GM08714 (cell line): ENCODE measurements around the gene ASXL3.

Experiments
- H3K4me3 ChIP-seq: fragments of 200-500 bp; sonication (Bioruptor generic); 2 replicates; pipeline ENCODE4 v1.5.1; 2014; ENCODE audit warnings: mild to moderate bottlenecking, low read length, inconsistent platforms
- ZNF274 ChIP-seq: IDR thresholded peaks from 2 replicates; pipeline ENCODE4 v1.6.1; 2012; ENCODE audit warnings: mild to moderate bottlenecking, low read depth, low read length

The ASXL3 gene

GRCh38 chr18:33576999-33577646 lies 896 bp upstream of the ASXL3 start:
- no peak for TF ChIP-seq ZNF274
- H3K4me3 ChIP-seq: peak overlapping the region; percentile 77; the same call in 1 of the 2 replicates

- no peak for TF ChIP-seq ZNF274
- H3K4me3 ChIP-seq: peak overlapping the region; percentile 61
These were observed 714 bp downstream of the ASXL3 start for GRCh38 chr18:33578518-33579348.

DNA sequence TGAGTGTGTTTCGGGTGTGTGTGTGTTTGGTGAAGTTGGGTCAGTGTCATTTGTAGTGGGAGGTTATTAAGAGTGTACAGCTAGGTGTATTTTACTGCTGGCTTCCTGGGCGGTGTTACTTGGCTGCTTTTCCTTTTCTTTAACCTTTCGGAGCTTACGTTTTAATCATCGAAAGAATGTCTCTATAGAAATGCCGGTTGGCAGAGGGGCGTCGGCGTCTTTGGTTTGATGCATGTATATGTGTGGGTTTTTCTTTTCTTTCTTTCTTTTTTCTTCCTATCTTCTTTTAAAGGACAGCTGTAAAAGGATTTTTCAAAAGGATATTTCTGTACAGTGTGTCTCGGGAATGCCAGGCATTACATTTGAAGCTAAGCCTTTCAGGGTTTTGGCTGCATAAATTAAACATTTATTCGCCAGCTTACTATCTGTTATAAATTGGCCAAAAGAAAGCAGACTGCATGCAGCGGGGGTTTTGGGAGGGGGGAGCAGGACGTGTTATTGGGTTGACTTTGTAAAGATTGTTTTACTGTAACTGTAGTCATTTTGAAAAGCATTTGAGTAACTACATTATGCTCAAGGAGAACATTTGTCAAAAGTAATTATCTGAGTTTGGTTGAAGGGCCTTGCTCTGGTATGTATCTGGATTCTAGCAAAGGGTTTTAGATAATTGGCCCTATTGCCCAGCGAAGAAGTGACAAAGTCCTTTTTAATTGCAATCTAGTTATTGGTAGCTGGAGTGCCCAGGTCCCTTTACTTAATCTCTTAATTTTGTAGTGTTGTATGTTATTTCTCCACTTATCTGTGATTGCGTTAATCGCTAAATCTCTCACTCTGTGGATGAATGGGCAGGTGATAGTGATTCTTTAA lies 1.6 kb downstream of the ASXL3 start:
- H3K4me3 ChIP-seq: peak overlapping the region; percentile 61; the same call in 1 of the 2 replicates
- no peak for TF ChIP-seq ZNF274

- no peak for TF ChIP-seq ZNF274
- H3K4me3 ChIP-seq: no peak overlapping the region
These were observed 2.5 kb downstream of the ASXL3 start for GRCh38 chr18:33580546-33580945.

GRCh38 chr18:33581856-33582255 lies 3.8 kb downstream of the ASXL3 start:
- no peak overlapping the region for H3K4me3 ChIP-seq
- TF ChIP-seq ZNF274: no peak

GRCh38 chr18:33583901-33584300 lies 5.9 kb downstream of the ASXL3 start:
- no peak for TF ChIP-seq ZNF274

GRCh38 chr18:33584548-33585430 lies 6.8 kb downstream of the ASXL3 start:
- no peak overlapping the region for H3K4me3 ChIP-seq
- TF ChIP-seq ZNF274: no peak

More at GRCh38 chr18:33583901-33584300, 5.9 kb downstream of the ASXL3 start:
- no peak overlapping the region for H3K4me3 ChIP-seq

DNA sequence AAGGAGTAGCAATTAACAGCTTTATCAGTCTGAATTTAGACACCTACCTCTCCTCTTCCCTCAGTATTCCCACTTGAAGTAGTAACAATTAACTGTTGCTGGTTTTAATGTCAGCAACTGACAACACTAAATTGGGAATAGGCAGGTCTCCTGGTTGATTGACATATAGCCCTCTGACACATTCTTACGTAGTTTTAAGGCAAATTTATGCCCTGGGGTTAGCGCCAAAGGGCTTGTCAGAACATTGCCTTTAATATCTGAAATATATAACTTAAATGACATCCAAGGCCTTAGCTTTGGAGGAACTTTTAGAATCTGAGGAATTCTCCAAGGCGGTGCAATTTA lies 7.4 kb downstream of the ASXL3 start:
- no peak for TF ChIP-seq ZNF274
- no peak overlapping the region for H3K4me3 ChIP-seq

DNA sequence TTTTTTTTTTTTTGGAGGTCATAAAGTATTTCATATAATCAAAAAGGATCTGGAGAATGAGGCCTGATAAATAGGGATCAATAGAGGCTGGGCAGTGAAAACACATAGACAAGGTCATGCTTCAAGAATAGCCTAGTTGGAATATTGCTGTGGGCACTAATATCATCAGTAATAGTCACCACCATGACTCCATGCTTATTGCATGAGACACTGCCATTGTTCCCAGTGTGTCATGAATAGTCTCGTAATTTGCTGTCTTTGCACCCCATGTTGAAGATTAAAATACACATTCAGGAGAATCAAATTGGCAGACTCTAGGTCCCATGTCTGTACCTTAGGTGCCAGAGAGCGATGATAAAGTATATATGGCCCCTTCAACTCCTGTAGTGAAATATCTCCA lies 10.3 kb downstream of the ASXL3 start:
- H3K4me3 ChIP-seq: no peak overlapping the region
- no peak for TF ChIP-seq ZNF274

- TF ChIP-seq ZNF274: no peak
These were observed 15.2 kb downstream of the ASXL3 start for GRCh38 chr18:33593261-33593660.

DNA sequence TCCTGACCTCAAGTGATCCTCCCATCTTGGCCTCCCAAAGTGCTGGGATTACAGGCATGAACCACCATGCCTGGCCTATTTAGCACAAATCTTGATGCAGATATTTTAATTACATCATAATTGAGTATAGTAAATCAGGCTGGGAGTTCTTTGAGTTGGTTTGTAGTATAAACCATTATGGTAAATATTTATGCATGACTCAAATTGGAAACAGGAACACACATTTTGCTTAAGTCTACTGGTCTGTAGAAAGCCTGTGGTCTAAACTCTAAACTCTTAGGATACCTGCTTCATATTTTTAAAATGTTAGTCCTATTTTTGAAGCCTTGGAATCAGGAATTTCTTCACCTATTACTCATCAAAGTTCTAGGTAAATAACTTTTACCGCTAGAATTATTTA lies 16.8 kb downstream of the ASXL3 start:
- H3K4me3 ChIP-seq: no peak overlapping the region
- TF ChIP-seq ZNF274: no peak

More at GRCh38 chr18:33593261-33593660, 15.2 kb downstream of the ASXL3 start:
- H3K4me3 ChIP-seq: no peak overlapping the region

- TF ChIP-seq ZNF274: no peak
- H3K4me3 ChIP-seq: no peak overlapping the region
These were observed 18.3 kb downstream of the ASXL3 start for GRCh38 chr18:33596178-33596854.

GRCh38 chr18:33600846-33601245 lies 22.8 kb downstream of the ASXL3 start:
- H3K4me3 ChIP-seq: no peak overlapping the region
- no peak for TF ChIP-seq ZNF274
